Ascending aorta (tissue), 2 donors: ENCODE measurements around the gene VTN. TPM values are rescaled to one million over a fixed set of nuclear protein-coding genes. Genes with fewer than 3 reads are reported as not detected.
A peak's percentile ranks its signal among the peaks of the same experiment; 100 is the strongest.

ENCODE experiments used
- DNase-seq, 2 donors: peaks; one replicate each; pipeline ENCODE4 v3.0.0-alpha.2; 2019; ENCODE audit warnings: low spot score in 2 of 2
- H3K27ac ChIP-seq, 2 donors: fragments of 200-600 bp; sonication (generic); one replicate each; pipeline ENCODE4 v1.5.1; 2016 to 2017; ENCODE audit warnings: mild to moderate bottlenecking in 1 of 2
- H3K27me3 ChIP-seq: fragments of 200-600 bp; sonication (generic); one replicate; pipeline ENCODE4 v1.5.1; 2017
- H3K36me3 ChIP-seq, 2 donors: fragments of 200-600 bp; sonication (generic); one replicate each; pipeline ENCODE4 v1.5.1; 2016
- H3K4me1 ChIP-seq, 2 donors: fragments of 200-600 bp; sonication (generic); one replicate each; pipeline ENCODE4 v1.5.1; 2016 to 2017; ENCODE audit warnings: mild to moderate bottlenecking in 1 of 2
- H3K4me3 ChIP-seq, 2 donors: fragments of 200-600 bp; sonication (generic); one replicate each; pipeline ENCODE4 v1.5.1; 2016 to 2017; ENCODE audit warnings: mild to moderate bottlenecking in 1 of 2
- H3K9me3 ChIP-seq, 2 donors: fragments of 200-600 bp; sonication (generic); one replicate each; pipeline ENCODE4 v1.5.1; 2016
- CTCF ChIP-seq, 3 experiments: fragments of 200-600 bp in 2 of 3; fragments of 450-650 bp in 1 of 3; sonication (generic) in 2 of 3; IDR thresholded peaks; one replicate each; pipeline ENCODE4 v1.5.1; 2016 to 2019; ENCODE audit warnings: antibody characterized with exemption in 3 of 3, mild to moderate bottlenecking in 1 of 3, moderate library complexity in 1 of 3
- intact Hi-C: fragments of 100-400 bp; cut with DNase I; formaldehyde crosslinking; loops from one replicate; pipeline ENCODE4 v1.15.1; 2023
- total RNA-seq: library from RNA; depleted of rRNA; stranded (reverse); fragments of >200 nt; gene quantifications from one replicate; pipeline ENCODE4 v1.1.0, GENCODE V29; 2016

VTN gene
- 7.5 TPM for total RNA-seq

- Histone ChIP-seq H3K36me3 (no peaks in the 10 kb centered on the region), H3K9me3 (no peaks in the 10 kb centered on the region), H3K4me1 (peaks cover 12% of the 10 kb centered on the region in 2 donors), H3K27ac (peak within 1 kb of the TSS; percentile 75 to 86), H3K27me3 (no peaks in the 10 kb centered on the region), H3K4me3 (peak within 1 kb of the TSS; percentile 70 to 77)
- peak in 1 of 2 donors; percentile 83 for DNase-seq
- no peak for TF ChIP-seq CTCF (IDR thresholded peaks at IDR 0.05)
- intact Hi-C loops = no loop called here
Observed at GRCh38 chr17:28370035-28370743, at the start of gene VTN. Gene VTN (minus strand): TSS chr17:28370307. CDS start chr17:28370203, 104 bp downstream.

- no peak for DNase-seq
- no peaks in the 10 kb centered on the region for H3K4me1 ChIP-seq
Observed at GRCh38 chr17:28416703-28417311, 46.7 kb upstream of the VTN start.

GRCh38 chr17:28415886-28416285 lies 45.8 kb upstream of the VTN start:
- intact Hi-C loops = no loop called here
- H3K27ac ChIP-seq = no peak overlapping the region
- no peaks in the 10 kb centered on the region for H3K36me3 ChIP-seq
- H3K9me3 ChIP-seq = no peaks in the 10 kb centered on the region
- no peak for DNase-seq
- no peak for TF ChIP-seq CTCF (IDR thresholded peaks at IDR 0.05)
- no peaks in the 10 kb centered on the region for H3K27me3 ChIP-seq
- H3K4me3 ChIP-seq = no peak overlapping the region
- no peaks in the 10 kb centered on the region for H3K4me1 ChIP-seq

More at GRCh38 chr17:28416703-28417311, 46.7 kb upstream of the VTN start:
- TF ChIP-seq CTCF (IDR thresholded peaks at IDR 0.05) = peak in 2 of 3 experiments; percentile 27 to 51
- no peaks in the 10 kb centered on the region for H3K36me3 ChIP-seq
- intact Hi-C loops = no loop called here
- H3K27ac ChIP-seq = no peak overlapping the region
- H3K9me3 ChIP-seq = no peaks in the 10 kb centered on the region
- H3K4me3 ChIP-seq = no peak overlapping the region
- H3K27me3 ChIP-seq = no peaks in the 10 kb centered on the region

GRCh38 chr17:28413804-28414203 lies 43.7 kb upstream of the VTN start:
- Histone ChIP-seq H3K4me3 (no peak overlapping the region), H3K36me3 (no peaks in the 10 kb centered on the region), H3K27ac (no peak overlapping the region), H3K9me3 (no peaks in the 10 kb centered on the region), H3K27me3 (no peaks in the 10 kb centered on the region), H3K4me1 (no peaks in the 10 kb centered on the region)
- DNase-seq = no peak
- intact Hi-C loops = no loop called here
- no peak for TF ChIP-seq CTCF (IDR thresholded peaks at IDR 0.05)

- H3K4me1 ChIP-seq = no peaks in the 10 kb centered on the region
- no peak overlapping the region for H3K4me3 ChIP-seq
- TF ChIP-seq CTCF (IDR thresholded peaks at IDR 0.05) = no peak
- intact Hi-C loops = no loop called here
- DNase-seq = no peak
- no peaks in the 10 kb centered on the region for H3K27me3 ChIP-seq
- H3K9me3 ChIP-seq = no peaks in the 10 kb centered on the region
- no peak overlapping the region for H3K27ac ChIP-seq
- no peaks in the 10 kb centered on the region for H3K36me3 ChIP-seq
Observed at GRCh38 chr17:28412099-28412498, 42.0 kb upstream of the VTN start.
